Tibial nerve (tissue), 4 donors: ENCODE measurements around the gene RGS7.

Experiments
- EP300 ChIP-seq, 2 donors: sonication (generic); formaldehyde crosslinking; IDR thresholded peaks; one replicate each; pipeline ENCODE4 v1.6.1; 2017; ENCODE audit warnings: antibody characterized with exemption in 2 of 2, mild to moderate bottlenecking in 1 of 2
- TF ChIP-seq, protein P1 (sequence below), 5 experiments: fragments of 200-600 bp in 3 of 5; fragments of 450-650 bp in 2 of 5; sonication (generic) in 3 of 5; IDR thresholded peaks; one replicate each; pipeline ENCODE4 v1.5.1; 2016 to 2019; ENCODE audit warnings: antibody characterized with exemption in 5 of 5, mild to moderate bottlenecking in 3 of 5, moderate library complexity in 2 of 5

DNA sequence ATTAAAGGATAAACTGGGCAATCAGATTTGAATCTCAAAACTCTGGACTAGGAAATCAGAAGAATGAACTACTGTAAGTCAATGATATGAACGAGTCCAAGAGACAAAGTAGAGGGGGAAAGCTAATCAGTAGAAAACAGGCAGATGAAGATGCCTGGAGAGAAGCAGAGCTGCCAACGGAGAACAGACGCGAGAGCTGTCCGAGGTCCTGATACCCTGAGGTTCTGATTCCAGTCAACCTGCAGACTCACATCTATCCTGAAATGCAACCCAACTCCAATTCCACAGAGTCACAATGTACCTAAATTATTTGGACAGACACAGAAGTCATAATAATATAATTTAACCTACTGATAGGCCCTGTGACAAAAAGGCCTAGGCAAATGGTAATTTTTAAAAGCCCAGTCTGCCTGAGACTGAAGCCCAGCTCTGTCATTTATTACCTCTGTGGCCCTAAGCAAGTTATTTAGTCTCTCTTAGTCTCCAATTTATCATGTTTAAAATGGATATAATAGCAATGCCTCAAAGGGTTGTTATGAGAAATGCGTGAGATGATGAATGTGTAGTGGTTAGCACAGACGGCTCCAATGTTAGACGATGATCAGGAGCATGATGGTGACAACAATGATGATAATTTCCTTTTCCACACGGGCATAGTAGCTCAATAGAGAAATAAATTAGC lies 33.4 kb downstream of the RGS7 start:
- TF ChIP-seq, protein P1, sequence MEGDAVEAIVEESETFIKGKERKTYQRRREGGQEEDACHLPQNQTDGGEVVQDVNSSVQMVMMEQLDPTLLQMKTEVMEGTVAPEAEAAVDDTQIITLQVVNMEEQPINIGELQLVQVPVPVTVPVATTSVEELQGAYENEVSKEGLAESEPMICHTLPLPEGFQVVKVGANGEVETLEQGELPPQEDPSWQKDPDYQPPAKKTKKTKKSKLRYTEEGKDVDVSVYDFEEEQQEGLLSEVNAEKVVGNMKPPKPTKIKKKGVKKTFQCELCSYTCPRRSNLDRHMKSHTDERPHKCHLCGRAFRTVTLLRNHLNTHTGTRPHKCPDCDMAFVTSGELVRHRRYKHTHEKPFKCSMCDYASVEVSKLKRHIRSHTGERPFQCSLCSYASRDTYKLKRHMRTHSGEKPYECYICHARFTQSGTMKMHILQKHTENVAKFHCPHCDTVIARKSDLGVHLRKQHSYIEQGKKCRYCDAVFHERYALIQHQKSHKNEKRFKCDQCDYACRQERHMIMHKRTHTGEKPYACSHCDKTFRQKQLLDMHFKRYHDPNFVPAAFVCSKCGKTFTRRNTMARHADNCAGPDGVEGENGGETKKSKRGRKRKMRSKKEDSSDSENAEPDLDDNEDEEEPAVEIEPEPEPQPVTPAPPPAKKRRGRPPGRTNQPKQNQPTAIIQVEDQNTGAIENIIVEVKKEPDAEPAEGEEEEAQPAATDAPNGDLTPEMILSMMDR (IDR thresholded peaks at IDR 0.05) = no peak
- no peak for TF ChIP-seq EP300 (IDR thresholded peaks at IDR 0.05)
